HG03039 (cell line): Measurements from ENCODE around the gene SLC6A1.

Experiments
- ATAC-seq: cut with Tn5 transposase; IDR thresholded peaks from one replicate; pipeline ENCODE4 v1.9.1; 2021; ENCODE audit warnings: mild to moderate bottlenecking, moderate library complexity; ENCODE audit not compliant: unreplicated experiment

The SLC6A1 gene

DNA sequence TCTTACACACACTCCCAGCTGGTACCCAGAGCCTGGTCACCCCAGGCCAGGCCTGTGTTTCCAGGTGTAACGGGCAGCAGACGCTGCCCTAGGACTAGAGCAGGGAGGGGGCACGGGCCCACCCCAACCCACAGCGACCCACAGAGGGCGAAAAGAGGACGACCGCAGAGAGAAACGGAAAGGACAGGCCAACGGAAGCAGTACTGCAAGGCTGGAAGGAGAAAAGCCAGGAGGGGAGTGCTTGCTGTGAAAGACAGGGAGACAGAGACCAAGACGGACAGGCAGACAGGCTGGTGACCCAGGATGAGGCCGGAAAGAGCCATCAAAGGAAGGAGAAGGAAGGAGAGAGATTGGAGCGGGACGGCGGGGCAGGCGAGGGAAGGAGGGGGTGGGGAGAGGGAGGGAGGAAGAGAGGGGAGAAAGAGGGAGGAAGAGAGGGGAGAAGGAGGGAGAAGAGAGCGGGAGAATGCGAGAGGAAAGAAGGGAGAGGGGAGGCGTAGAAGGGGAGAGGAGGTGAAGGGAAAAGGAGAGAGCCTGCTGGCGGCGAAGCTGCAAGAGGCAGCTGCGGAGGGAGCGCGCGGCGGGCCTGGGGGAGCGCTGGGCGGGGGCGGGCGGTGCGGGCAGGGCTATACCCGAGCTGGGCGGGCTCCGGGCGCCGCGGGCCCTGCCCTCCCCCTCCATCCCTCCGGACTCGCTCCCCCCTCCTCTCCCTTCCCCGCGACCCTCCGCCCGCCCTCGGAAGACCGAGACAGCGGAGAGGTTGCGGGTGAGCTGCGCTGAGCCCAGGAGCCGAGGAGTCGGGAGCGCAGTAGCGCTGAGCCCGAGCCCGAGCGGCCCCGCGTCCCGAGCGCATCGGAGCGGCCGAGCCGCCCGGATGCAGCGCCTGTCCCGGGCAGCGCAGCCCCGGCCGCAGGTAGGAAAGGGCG, at the start of gene SLC6A1:
SLC6A1 (plus strand) TSS at position 732 of the 926 bp plus-strand sequence. CDS start 24,464 bp downstream, outside the sequence.
- ATAC-seq: no peak

DNA sequence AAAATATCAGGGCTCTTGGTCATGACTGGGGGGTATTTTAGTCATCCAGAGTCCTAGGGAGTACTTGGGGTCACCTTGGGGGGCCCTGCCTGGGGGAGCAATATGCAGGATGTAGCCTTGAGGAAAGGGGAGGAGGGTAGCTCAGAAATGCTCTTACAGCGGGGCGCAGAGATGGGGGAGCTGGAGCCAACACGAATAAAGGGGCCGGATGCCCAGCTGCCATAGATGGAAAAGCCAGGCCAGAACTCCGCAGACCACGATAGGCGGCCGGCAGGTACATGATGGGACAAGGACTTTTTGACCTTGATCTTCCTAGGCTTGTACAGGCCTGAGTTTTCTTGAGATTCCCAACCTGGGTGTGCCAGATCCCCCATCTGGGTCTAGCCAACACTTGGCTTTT, 47.7 kb upstream of the SLC6A1 start:
- ATAC-seq: no peak

DNA sequence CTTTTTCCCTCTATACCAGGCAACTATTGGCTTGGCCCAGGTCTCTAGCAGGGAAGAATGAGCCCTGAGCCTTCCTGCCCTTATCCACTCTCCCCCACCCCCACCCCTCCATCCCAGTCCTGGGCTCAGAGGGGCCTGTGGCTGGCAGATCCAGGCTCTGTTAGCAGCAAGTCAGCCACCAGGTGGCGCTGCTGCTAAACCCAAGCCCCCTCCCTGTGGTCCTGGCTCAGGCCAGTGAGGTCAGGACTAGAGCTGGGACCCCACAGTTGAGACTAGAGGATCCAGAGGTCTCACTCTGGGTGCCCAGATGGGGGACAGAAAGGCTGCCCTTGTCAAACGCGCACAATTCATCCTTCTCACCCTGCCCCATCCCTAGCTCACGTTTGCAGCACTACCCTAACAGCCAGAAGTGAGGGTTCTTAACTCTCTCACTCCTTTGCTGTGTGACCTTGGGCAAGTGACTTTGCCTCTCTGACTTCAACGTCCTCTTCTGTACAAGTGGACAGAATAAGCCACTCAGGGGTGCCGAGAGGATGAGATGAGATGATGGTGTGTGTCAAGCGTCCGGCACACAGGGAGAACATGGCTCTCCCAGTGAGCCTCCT, 46.8 kb upstream of the SLC6A1 start:
- ATAC-seq: no peak

DNA sequence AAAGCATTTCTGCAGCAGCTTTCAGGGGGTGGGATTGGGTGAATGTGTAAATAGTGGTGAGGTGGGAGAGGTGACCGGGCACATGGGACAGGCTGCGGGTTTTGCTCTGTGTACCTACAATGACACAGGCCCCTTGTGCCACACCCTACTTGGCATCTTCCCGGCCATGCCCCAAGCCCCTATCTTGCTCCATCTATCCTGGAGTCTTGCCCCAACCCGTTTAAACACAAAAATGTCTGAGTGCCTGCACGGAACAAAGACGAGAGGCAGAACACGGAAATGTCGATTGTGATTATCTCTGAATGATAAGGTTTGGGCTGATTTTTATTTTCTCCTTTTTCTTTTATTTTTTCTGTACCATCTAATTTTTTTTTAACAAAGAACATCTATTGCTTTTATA, 46.0 kb upstream of the SLC6A1 start:
- ATAC-seq: no peak

DNA sequence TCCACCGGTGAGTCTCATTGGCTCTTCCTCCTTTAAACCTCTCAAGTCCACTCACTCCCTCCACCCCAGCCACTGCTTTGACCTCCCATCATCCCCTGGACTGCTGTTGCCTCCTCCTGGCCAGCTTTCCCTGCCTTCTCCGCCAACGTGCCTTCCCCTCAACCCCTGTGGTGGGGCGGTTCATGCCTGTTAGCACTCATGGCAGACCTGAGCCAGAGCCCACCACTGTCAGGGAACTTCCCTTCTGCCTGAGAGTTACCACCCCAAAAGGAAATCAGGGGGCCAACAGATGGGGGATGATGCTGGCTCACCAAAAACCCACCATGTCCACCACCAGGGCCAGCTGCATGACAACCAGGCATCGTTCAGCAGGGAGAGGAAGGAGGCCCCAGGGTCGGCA, 44.2 kb upstream of the SLC6A1 start:
- no peak for ATAC-seq

DNA sequence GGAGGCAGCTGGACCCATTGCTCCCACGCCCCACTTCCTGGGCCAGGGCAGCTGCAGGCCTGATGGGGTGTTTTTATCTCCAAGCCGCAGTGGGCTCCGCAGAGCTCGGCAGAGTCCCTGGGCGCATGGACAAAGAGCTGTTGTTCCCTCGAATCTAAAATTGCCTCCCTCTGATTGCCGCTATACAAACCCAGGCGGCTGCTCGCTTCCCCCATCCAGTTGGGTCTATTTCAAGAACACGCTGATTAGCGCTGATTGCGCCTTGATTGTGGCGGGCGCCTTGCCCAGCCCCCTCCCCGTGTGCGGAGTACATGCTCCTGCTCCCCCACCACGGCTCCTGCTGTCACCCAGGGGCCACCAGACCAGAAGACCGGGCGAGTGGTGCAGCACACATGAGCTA, 43.4 kb upstream of the SLC6A1 start:
- ATAC-seq: no peak

DNA sequence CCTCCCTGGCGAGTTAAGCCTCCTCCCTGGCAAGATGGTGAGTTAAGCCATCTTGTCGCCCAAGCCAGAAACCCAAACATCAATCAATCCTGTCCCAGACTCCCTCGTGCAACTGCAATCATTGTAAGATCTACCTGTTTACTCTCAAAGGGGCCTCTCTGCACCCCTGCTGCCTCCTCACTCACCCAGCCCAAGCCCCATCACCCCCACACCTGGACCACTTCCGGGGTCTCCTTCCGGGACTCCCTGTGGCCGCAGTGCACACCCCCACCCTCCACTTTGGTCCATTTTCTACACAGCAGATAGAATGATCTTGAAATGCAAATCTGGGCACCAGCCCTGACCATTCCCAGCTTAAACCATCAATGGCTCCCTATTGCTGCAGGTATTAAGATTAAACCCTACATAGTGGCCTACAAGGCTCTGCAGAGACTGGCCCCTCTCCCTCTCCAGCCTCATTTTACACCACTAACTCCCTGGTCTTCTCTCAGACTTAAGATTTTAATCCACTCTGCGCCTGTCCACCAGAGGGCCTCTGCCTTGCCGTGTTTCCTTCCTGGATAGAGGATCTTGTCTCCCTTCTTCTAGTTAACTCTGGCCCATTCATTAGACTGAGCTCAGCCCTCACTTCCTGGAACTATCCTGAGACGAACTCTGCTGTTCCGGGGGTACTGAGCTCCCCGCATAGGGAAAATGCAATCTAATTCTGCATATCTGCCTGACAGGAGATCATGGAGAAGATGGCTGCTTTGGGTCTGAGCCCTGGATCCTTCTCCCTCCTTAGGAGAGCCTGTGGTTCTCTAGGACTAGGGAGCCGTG, 41.9 kb upstream of the SLC6A1 start:
- ATAC-seq: no peak

DNA sequence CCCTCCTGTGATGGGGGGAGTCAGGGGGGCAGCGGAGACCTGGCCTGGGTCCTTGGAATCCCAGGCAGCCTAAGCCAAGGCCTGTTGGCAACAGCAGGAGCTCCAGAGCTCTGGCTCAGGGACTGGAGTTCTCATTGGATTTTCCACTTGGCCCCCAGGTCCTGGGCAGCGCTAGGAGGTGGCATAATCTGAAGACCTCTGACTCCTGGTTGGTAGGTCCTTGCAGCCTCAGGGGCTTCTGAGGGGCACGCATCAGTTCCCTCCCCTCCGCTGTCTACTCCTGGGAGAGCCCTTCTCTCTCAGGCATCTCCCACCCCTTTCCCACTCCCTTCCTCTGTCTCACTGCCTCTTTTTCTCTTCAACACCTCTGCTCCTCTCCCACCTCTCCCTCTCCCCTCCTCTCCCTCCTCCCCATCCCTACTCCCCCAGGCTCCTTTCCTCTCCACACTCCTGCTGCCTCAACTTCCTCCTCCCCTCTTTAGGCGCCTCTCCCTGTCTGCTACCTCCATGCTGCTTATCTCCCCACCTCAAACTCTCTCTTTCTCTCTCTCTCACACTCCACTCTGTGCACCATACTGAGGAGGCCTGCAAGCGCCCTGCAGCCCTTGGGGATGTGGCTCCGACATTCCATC, 41.1 kb upstream of the SLC6A1 start:
- no peak for ATAC-seq

DNA sequence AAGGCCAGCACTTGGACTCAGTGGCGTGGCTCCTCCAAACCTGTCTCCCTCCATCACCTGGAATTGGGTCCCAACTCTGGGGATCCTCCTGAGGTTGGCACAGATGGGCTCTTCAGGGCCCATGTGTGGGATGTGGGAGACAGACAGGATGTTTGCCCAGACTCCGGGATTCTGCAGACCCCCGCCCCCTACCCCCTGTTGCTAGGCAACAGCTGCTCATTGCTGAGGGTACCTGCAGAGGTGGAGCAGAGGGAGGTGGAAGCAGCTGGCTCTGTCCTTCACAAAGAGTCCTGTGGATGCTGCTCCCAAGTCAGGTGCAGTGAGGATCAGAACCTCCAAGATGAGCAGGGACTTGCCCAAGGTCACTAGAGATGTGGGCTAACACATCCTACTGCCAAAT, 40.0 kb upstream of the SLC6A1 start:
- ATAC-seq: no peak

DNA sequence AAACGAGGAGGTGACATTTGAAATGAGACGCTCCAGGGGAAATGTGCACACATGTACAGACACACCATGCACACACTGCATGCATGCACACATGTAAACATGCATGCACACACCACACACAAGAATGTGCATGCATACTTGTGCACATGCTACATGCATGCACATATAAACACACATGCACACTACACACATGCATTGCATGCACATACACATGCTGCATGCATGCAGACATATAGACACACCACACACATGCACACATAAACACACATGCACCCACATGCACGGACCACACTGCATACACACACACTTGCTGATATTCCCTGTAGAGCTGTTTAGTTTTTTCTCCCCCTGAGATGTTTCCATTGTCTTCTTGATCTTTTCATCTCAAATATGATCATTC, 37.8 kb upstream of the SLC6A1 start:
- no peak for ATAC-seq

DNA sequence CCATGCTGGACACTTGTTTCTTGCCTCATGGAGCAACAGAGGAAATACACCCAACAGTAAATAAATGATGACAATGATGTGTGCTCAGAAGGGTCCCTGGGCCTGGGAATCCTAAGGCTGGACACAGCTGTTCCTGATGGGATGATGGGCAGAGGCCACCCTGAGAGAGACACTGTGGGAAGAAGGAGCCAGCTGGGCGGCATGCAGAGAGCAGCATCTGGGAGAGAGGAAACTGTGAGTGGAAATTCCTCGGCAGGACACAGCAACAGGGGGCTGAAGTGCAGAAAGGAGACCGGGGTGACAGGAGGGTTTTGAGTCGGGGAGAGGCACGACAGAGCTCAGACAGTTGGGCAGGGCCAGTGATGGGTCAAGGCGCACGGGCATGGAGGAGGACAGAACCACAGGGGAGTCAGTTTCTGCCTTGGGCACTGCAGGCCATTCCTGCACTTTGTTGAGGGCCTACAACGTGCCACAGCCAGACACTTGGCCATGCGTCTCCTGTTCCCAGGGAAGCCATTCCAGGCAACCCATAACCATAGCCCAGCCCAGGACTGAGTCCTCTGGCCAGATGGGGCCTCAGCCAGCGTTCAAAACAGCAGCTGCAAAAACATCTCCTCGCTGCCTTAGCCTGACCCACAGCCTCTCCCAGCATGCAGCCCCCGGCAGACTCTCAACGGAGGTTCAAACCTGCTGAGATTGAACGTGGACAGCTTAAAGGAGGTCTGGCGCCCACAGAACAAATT, 36.7 kb upstream of the SLC6A1 start:
- no peak for ATAC-seq

DNA sequence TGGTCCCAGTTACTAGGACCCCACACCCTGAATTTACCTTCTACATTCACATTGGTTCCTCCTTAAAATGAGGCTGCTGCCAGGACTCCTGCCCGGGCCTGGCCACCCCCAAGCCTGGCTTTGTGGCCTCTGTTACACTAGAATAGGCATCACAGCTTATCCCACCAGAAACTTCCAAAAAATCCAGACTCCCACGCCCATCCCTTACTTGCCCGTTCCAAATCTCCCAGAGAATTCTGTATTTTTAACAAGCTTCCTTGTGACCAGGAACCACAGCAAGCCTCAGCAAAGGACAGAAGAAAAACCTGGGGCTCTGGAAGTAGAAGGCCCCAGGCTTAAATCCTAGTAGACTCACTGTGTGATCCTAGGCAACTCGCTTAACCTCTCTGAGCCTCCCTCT, 36.0 kb upstream of the SLC6A1 start:
- ATAC-seq: no peak

DNA sequence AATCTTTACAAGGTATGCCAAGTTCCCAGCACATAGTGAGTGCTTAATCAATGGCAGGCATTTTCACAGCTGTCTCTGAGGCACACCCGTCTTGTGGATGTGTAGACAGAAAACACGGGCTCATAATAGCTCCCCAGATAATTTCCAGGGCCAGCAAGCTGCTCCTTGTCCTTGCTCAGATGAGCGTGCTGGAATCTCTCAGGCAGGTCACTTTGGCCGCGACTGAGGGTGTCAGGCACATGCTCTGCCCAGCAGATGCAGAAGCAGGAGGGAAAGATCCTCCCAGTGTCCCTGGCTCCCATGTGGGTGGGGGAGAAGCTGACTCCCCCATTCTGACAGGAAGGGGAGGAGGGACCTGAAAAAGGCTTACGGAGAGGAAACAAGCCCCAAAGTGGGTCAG, 35.6 kb upstream of the SLC6A1 start:
- no peak for ATAC-seq

DNA sequence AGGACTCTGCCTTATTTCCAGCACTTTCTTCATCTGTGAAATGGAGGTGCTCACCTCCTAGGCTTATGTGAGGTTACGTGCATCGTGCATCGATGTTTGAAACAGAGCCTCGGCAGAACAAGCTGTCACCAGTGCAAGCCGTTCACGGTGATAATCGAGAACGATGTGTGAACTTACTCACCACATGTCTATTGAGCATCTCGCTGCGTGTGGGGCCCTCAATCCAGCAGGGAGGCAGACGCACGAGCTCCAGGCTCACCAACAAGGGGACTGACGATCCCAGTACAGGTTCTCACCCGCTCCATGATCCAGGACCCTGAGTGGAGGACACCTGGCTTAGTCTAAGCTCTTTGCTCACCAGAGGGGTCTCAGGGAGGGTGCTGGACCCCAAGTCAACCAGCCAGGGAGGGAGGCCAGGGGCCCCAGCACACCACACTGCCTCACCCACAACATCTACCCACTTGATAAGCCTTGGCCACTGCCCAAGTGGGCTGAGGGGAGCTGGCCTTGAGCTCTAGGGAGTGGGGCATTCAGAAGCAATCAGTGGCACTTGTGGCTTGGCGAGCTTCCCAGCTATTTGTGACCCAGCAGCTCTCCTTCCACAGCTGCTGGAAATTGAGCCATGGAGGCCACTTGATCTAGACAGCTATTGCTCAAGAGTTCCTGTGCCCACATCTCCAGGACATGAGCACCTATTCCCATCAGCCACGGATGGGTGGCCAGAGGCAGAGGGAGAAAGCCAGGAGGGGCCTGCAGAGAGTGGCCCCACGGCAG, 34.4 kb upstream of the SLC6A1 start:
- ATAC-seq: no peak

DNA sequence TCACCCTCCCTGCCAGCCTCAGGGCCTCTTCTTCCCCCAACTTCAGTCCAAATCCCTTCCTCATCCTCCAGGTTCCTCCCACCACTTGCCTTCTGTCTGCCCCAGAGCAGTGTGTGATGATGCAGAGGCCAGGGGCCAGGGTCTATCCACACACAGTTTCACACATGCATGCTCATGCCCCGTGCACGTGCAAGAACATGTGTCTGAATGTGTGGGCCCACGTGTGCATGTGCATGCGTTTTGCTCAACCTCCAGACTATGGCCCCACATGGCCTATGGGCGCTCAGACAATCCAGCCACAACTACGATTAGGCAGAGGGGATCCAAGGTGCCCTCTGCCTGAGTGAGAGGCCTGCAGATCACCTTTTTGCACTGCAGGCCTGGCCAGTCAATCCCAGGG, 32.3 kb upstream of the SLC6A1 start:
- no peak for ATAC-seq

DNA sequence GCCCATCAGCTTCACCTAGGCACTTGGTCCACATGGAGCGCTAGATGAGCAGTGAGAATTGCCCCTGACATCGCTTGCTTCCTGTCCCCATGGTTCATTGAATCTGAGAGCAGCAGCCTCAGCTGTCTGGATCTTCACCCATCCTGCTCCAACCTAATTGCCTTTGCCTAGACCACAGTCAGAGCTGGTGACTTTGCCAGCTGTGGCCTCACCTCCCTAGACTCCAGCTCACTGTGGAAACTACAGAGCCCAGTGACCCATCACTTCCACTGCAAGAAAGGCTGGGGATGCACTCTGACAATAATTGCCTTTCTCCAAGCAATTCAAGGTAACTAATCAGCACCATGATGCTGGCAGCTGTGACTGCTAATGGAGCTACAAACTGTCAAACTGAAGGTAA, 30.6 kb upstream of the SLC6A1 start:
- ATAC-seq: no peak

DNA sequence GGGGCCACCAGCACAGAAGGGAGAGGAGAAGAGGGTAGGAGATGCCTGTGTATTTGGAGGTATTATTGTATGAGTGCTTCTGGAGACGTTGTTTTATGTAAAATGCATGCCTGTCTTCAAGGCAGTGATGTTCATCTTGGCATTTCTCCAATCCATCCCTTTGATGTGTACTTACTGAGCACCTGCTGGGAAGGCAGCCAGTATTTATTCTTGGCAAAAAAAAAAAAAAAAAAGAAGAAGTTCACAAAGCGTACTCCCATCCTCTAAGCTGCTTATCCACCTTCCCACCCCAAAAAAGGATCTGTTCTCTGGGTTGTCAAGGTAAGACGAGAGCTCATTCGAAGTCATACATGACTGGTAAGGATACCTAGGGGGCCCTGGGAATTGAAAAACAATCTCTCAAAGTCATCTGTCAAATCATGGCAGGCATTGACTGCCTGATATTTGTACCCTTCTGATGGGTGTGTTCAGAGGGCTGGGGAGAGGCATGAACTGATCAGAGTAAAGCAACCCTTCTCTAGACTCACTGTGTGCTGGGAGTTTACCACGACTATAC, 30.0 kb upstream of the SLC6A1 start:
- ATAC-seq: no peak

DNA sequence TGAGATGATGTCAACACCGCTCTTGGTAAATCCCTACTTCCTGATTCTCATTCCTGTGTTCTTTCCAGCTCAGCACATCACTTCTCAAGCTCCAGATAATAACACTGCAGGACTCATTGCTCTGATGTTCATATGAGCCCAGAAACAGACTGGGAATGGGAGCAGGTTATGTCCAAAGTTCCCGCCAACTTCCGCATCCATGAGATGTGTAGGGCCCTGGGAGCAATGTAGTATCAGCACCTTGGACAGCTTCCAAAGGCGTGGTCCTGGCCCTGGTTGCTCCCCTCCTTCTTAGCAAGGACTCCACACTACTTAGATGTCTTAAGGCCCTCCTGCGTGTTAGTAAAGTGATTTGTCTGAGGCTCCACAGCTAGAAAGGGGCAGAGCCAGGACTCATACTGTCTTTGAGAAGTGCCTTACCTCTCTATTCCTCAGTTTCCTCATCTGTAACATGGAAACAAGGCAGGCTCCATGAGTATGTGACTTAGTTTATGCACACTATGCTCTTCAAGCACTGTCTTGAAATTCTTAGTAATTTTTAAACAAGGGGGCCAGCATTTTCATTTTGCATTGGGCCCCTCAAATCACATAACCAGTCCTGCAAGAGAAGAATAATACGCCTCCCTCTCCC, 27.9 kb upstream of the SLC6A1 start:
- no peak for ATAC-seq

DNA sequence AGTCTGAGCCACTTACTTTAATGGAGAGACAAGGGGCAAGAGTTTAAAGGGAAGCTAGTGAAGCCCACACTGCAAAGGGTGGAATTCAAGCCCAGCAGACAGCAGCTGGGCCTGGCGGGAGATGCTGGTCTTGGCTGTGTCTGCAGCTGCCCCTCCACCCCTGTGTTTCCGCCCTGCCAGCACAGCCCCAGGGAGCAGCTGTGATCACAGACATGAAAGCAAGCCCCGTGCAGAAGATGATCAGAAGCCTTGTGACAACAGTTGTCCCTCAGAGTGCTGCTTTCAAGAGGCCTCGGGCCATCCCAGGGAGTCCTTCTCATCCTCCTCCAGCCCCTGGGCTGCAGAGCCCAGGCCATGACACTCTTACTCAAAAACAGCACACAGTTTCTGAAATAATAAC, 24.1 kb upstream of the SLC6A1 start:
- no peak for ATAC-seq
